Caki2 (cell line): ENCODE data around the gene GABRA4. TPM values are rescaled to one million over a fixed set of nuclear protein-coding genes. Genes with fewer than 3 reads are reported as not detected.

Experiments used
- DNase-seq: peaks from one replicate; pipeline ENCODE4 v3.0.0-alpha.2; 2015; ENCODE audit warnings: low read depth
- in situ Hi-C: cut with HindIII; loops from 2 replicates; pipeline ENCODE4 v1.10.0; 2016; ENCODE audit warnings: low sequenced_read_pairs, low pct_unique_long_range_greater_than_20kb, mixed read lengths
- total RNA-seq: library from RNA; depleted of rRNA; stranded (reverse); fragments of >200 nt; shearing (Covaris generic); gene quantifications from 2 replicates; pipeline ENCODE4 v1.2.3, GENCODE V29; 2014; ENCODE audit warnings: low replicate concordance; rRNA removed

Gene GABRA4
- not detected in 2 replicates for total RNA-seq

- in situ Hi-C loops: no loop called here
- DNase-seq: no peak
Observed at GRCh38 chr4:46993075-46994006, at the start of gene GABRA4. Gene GABRA4 (minus strand): TSS chr4:46993581. CDS start chr4:46993424, 157 bp downstream.

- in situ Hi-C loops: no loop called here
- no peak for DNase-seq
Observed at GRCh38 chr4:47040828-47041227, 47.4 kb upstream of the GABRA4 start.

DNA sequence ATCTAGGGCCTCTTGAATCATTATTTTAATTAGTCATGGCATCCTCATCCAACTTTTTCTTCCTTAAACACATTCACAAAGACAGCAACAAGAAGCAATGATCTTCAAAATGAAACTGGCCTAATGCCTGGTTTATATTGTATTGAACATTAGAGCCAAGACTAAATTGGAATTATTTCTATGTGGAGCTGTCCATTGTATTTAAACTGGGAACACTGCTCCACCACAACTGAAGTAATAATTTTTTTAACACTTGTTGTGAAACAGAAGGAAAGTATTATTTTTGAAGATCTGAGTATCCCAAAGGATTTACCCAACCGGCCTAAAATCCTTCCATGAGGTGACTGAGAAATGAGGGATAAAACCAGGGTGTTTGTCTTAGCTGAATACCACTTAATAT, 44.9 kb upstream of the GABRA4 start:
- in situ Hi-C loops: no loop called here

GRCh38 chr4:47032405-47033106, 39.2 kb upstream of the GABRA4 start:
- DNase-seq: peak; percentile 64
- in situ Hi-C loops: no loop called here

More for the DNA sequence above, 44.9 kb upstream of the GABRA4 start:
- no peak for DNase-seq

DNA sequence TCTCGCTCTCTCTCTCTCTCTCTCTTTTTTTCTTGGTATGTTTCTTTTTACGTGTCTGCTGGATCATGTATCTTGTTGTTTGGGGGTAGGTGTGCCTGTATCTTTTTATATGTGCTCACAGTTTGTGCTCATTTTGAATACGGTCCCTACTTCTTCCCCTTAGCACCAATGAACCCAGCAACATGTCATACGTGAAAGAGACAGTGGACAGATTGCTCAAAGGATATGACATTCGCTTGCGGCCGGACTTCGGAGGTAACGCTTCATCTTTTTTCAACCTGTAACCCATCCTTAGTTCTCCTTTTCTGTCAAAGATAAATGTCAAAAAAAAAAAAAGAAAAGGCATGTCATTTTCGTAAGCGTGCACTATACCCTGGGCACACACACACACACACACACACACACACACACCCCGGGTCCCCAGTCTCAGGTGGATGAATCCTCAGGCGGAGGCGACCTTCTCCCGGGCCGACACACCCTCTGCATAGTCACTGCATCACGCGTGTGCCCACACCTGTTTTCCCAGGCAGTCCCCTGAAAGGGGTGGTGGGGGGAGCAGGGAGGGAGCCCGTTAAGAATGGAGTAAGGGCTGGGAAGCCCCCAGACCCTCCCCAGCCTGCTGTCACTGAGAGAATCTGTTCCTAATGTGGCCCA, 38.5 kb upstream of the GABRA4 start:
- DNase-seq: peak; percentile 47

DNA sequence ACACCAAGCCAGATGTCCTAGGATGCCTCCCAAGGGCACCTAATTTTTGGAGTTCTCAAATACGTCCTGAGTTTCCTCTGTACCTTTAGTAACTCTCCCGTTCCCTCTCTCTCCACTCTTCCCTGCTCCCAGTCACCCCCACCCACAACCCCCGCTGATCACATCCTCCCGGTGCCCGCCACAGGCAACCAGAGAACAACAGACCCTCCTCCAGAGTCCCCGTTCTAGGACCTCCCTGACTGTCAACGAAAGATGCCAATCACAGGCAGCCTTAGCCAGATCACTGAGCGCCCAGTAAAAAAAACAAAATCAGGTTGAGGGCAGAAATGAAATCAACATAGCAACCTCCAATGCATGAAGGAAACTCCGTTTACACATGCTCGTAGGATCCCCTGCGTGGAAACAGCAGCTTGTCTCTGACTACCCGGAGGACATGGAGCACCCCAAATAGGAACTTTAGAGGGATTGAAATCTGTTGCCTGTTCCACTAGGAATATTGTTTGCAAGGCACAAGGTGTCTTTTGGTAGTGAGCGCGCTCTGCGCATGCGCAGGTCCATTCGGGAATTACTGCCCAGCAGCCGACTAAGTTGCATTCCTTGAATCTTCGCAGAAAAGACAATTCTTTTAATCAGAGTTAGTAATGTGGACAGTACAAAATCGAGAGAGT, 37.8 kb upstream of the GABRA4 start, which contains the start of gene GABRB1:
GABRB1 (plus strand) TSS at position 557 of the 668 bp plus-strand sequence.
- in situ Hi-C loops: no loop called here

More for the DNA sequence above, 38.5 kb upstream of the GABRA4 start:
- in situ Hi-C loops: no loop called here

DNA sequence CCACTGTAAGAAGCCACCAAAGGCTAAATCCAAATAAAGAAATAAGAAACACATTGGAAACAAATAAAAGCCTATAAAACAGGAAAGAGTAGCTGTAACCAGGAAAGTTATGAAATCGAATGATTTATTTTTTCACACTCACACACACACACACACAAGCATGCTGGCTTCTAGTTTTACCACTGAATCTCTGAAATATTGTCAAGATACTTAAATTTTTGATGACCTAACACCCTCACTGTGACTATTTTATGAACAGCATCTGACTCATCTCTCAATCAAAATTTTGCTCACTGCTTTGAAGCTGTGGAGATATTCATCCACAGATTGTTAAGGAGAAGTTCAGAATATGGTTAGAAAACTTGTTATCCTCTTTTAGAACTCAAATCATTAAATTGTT, 24.1 kb upstream of the GABRA4 start:
- no peak for DNase-seq
- in situ Hi-C loops: no loop called here

More for the DNA sequence above, 37.8 kb upstream of the GABRA4 start, which contains the start of gene GABRB1:
- no peak for DNase-seq

- DNase-seq: no peak
- in situ Hi-C loops: no loop called here
Observed at GRCh38 chr4:47017081-47017480, 23.7 kb upstream of the GABRA4 start.

DNA sequence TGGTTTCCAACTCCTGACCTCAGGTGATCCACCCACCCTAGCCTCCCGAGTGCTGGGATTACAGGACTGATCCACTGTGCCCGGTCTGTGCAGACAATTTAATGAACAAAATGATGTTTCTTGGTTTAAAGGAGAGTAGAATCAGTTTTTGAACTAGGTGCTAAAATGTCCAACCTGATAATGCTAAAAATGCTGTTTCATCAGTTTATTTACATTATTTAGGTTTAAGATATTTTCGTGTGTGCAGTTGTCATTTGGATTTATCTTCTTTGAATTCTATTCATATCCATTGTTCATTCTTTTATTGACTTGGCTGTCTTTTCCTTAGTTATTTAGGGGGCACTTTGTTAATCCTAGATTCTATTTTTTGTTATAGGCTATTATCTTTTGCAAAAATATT, 20.0 kb upstream of the GABRA4 start:
- in situ Hi-C loops: no loop called here
- DNase-seq: no peak

- in situ Hi-C loops: no loop called here
Observed at GRCh38 chr4:47012676-47013075, 19.3 kb upstream of the GABRA4 start.

DNA sequence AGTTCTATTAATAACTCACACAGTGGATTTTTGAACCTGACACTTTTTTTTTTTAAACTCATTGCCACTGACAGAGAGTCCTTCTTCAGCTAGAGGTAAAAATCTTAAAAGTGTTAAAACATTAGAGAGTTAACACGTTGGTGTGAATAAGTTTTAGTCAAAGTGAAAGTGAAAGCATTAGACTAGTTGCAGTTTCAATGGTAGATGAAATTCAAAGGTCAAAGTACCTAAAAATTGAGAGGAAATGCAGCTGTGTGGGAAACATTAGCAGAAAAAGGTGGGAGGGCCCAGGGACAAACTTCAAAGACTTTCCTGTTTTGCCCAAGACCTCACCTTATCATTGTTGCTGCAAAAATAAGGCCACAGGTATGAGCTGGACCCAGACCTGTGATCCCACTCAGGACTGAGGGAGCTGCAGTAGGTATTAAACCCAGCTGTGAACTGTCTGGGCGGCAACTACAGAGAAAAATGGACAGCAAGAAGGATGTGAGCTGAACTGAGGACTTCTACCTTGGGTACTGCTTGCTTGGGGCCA, 17.6 kb upstream of the GABRA4 start:
- in situ Hi-C loops: no loop called here
- DNase-seq: no peak

More at GRCh38 chr4:47012676-47013075, 19.3 kb upstream of the GABRA4 start:
- DNase-seq: peak; percentile 18

DNA sequence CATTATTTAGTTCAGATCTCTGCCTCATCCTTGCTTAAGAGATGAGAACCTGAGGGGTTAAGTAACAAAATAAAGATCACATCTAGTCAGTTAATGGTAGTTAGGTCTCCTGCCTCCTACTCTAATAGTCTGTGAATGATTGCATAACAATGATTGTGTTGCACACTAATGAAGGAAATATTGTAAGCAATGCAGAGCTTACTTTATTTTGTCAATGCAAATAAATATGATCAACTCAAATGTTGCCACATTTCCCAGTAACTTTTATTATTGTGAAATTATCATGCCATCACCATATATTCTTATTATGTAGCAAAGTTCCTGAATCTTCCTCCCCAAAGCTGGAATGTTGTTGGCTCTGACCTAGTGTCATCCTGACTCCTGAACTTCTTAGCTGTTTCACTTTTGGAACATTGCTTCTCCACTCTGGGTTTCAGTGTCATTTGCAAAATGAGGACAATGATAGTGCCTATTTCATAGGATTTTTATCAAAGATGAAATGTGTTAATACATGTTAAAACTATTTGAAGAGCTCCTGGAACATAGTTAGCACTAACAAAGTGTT, 17.0 kb upstream of the GABRA4 start:
- no peak for DNase-seq
- in situ Hi-C loops: no loop called here

DNA sequence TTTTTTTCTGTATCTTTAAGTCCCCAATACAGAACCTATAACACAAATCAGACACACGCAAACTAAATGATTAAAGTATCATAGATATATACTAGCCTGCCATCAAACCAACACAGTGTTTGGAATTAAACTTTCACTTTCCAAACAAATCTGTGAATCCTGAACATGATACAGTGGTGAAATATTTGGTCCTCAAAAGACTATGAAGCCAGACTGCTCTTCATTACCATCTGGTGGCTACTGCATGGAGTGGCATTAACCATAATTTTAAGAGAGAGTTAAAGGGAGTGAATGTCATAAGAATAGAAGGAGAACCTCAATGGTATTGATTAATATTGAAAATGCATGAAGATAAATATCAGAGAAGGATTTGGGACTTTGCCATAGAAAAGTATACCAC, 9.2 kb upstream of the GABRA4 start:
- in situ Hi-C loops: no loop called here
- no peak for DNase-seq

DNA sequence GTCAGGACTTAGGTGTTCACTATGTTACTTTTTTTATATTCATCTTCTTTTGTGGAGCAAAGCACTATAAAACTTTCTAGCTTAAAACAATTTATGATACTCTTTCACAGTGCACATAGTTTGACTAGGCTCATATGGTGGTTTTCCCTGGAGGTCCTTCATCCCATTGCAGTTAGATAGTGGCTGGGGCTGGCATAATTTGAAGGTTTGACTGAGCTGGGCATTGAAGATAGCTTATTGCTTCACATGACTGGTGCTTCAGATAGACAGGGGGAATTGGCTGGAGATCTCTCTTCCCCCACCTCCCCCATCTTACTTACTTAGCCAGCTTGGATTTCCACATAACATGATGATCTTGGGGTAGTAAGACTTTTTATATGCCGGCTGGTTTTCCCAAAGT, 7.0 kb upstream of the GABRA4 start:
- in situ Hi-C loops: no loop called here

GRCh38 chr4:46999566-46999965, 6.2 kb upstream of the GABRA4 start:
- DNase-seq: no peak
- in situ Hi-C loops: no loop called here

More for the DNA sequence above, 7.0 kb upstream of the GABRA4 start:
- DNase-seq: no peak

- in situ Hi-C loops: no loop called here
- DNase-seq: no peak
Observed at GRCh38 chr4:46994007-46994405, 625 bp upstream of the GABRA4 start.

GRCh38 chr4:46992338-46992737, 1.0 kb downstream of the GABRA4 start:
- DNase-seq: no peak
- in situ Hi-C loops: no loop called here
